Lower lobe of right lung (tissue), 2 donors: ENCODE results near the gene VPS54. TPM values are rescaled to one million over a fixed set of nuclear protein-coding genes. Genes with fewer than 3 reads are reported as not detected.
"Not testable (repeated sequence)": the region's sequence is repeated elsewhere in the genome, so short reads cannot be mapped to it uniquely, and the experiment has no call there.

ENCODE experiments used
- ATAC-seq, 2 donors: fragments of 200-7000 bp; cut with Tn5 transposase; one replicate each; pipeline ENCODE4 v1.9.1; 2020 to 2022; ENCODE audit warnings: mild to moderate bottlenecking in 2 of 2, moderate library complexity in 2 of 2
- DNase-seq: peaks from one replicate; pipeline ENCODE4 v3.0.0-alpha.2; 2020
- H3K27ac ChIP-seq: fragments of 200-600 bp; one replicate; pipeline ENCODE4 v1.8.0; 2022
- H3K27me3 ChIP-seq: fragments of 200-600 bp; one replicate; pipeline ENCODE4 v1.8.0; 2022; ENCODE audit warnings: low read depth
- H3K36me3 ChIP-seq: fragments of 200-600 bp; one replicate; pipeline ENCODE4 v1.8.0; 2022; ENCODE audit warnings: mild to moderate bottlenecking
- H3K4me1 ChIP-seq: fragments of 200-600 bp; one replicate; pipeline ENCODE4 v1.8.0; 2022
- H3K4me3 ChIP-seq: fragments of 200-600 bp; one replicate; pipeline ENCODE4 v1.8.0; 2022; ENCODE audit warnings: mild to moderate bottlenecking
- H3K9me3 ChIP-seq: fragments of 200-600 bp; one replicate; pipeline ENCODE4 v1.8.0; 2022
- CTCF ChIP-seq: fragments of 200-600 bp; IDR thresholded peaks from one replicate; pipeline ENCODE4 v1.8.0; 2022; ENCODE audit warnings: antibody characterized with exemption, mild to moderate bottlenecking
- intact Hi-C: fragments of 100-400 bp; cut with DNase I; formaldehyde crosslinking; loops from one replicate; pipeline ENCODE4 v1.11.0; 2022
- total RNA-seq: library from RNA; stranded (reverse); fragmentation: NEBNext Ultra II Directional; extraction: Animal tissue kit (Norgen Biotek cat#: 25700); gene quantifications from one replicate; pipeline ENCODE4 v1.2.1, GENCODE V29; 2021
- donor health status: DM: no; HTN: yes; CAD: no; lungs with severe emphysema.

The VPS54 gene
- total RNA-seq, 1 donor from 2014 or later: 26.7 TPM

GRCh38 chr2:63853527-63854310 lies 165.5 kb downstream of the VPS54 start:
- intact Hi-C loops: no loop called here
- Histone ChIP-seq H3K4me3 (no peak overlapping the region), H3K4me1 (peaks cover 60% of the 10 kb centered on the region), H3K36me3 (peaks cover 25% of the 10 kb centered on the region), H3K9me3 (no peaks in the 10 kb centered on the region), H3K27ac (peak overlapping the region; percentile 3), H3K27me3 (no peaks in the 10 kb centered on the region)
- no peak for DNase-seq
- TF ChIP-seq CTCF: no peak
- peak in 1 of 2 donors; percentile 32 for ATAC-seq

- ATAC-seq (no peak), DNase-seq (no peak)
- TF ChIP-seq CTCF: no peak
- intact Hi-C loops: no loop called here
- Histone ChIP-seq H3K4me1 (peaks cover 64% of the 10 kb centered on the region), H3K36me3 (peaks cover 6% of the 10 kb centered on the region), H3K27ac (no peak overlapping the region), H3K27me3 (no peaks in the 10 kb centered on the region), H3K9me3 (no peaks in the 10 kb centered on the region), H3K4me3 (no peak overlapping the region)
Measured at GRCh38 chr2:63851691-63852311, 167.4 kb downstream of the VPS54 start.

- Histone ChIP-seq H3K4me3 (no peak overlapping the region), H3K27me3 (no peaks in the 10 kb centered on the region), H3K36me3 (no peaks in the 10 kb centered on the region), H3K4me1 (peaks cover 70% of the 10 kb centered on the region), H3K9me3 (no peaks in the 10 kb centered on the region), H3K27ac (no peak overlapping the region)
- intact Hi-C loops: no loop called here
- DNase-seq (no peak), ATAC-seq (no peak)
- no peak for TF ChIP-seq CTCF
Measured at GRCh38 chr2:63850649-63851048, 168.6 kb downstream of the VPS54 start.

DNA sequence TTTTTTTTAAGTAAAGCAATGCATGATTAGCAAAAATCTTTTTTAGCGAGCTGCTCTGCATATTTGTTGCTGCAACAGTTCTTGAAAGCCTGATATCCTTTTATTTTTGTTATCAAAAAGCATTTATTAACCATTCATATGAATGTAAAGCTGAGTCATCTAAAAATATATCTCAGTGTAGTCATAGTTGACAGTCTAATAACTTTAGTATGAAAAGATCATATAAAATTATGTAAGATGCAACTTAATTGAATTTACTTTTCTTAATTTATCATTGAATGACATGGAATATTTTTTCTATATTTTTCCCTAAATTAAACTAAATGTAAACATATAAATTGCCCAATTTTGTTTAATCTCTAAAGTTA lies 169.0 kb downstream of the VPS54 start:
- no peak overlapping the region for H3K27ac ChIP-seq
- ATAC-seq: no peak
- H3K27me3 ChIP-seq: no peaks in the 10 kb centered on the region
- intact Hi-C loops: no loop called here
- DNase-seq: no peak
- H3K4me1 ChIP-seq: peaks cover 71% of the 10 kb centered on the region
- no peaks in the 10 kb centered on the region for H3K9me3 ChIP-seq
- H3K36me3 ChIP-seq: no peaks in the 10 kb centered on the region
- no peak for TF ChIP-seq CTCF
- H3K4me3 ChIP-seq: no peak overlapping the region

GRCh38 chr2:63849381-63850203 lies 169.6 kb downstream of the VPS54 start:
- TF ChIP-seq CTCF: no peak
- Histone ChIP-seq H3K4me3 (no peak overlapping the region), H3K27ac (no peak overlapping the region), H3K9me3 (no peaks in the 10 kb centered on the region), H3K27me3 (no peaks in the 10 kb centered on the region), H3K36me3 (no peaks in the 10 kb centered on the region), H3K4me1 (peaks cover 74% of the 10 kb centered on the region)
- intact Hi-C loops: no loop called here
- DNase-seq: no peak
- no peak for ATAC-seq

DNA sequence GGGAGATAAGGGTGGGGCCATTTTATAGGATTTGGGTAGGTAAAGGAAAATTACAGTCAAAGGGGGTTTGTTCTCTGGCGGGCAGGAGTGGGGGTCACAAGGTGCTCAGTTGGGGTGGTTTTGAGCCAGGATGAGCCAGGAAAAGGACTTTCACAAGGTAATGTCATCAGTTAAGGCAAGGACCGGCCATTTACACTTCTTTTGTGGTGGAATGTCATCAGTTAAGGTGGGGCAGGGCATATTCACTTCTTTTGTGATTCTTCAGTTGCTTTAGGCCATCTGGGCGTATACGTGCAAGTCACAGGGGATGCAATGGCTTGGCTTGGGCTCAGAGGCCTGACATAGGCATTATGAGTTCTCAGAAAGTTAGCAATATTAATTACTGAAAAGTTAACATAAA lies 171.7 kb downstream of the VPS54 start:
- H3K4me3 ChIP-seq, H3K36me3 ChIP-seq, H3K27me3 ChIP-seq, DNase-seq, intact Hi-C loops, ATAC-seq, H3K27ac ChIP-seq, H3K9me3 ChIP-seq: not testable (repeated sequence)
- H3K4me1 ChIP-seq: peaks cover 73% of the 10 kb centered on the region
